GM19240 (cell line): ENCODE data around the gene NUDT15.
"Not testable (repeated sequence)": the region's sequence is repeated elsewhere in the genome, so short reads cannot be mapped to it uniquely, and the experiment has no call there.

ENCODE experiments used
- DNase-seq: peaks from one replicate; pipeline ENCODE4 v3.0.0; 2011; ENCODE audit warnings: low spot score; ENCODE audit not compliant: insufficient read length

The NUDT15 gene

DNA sequence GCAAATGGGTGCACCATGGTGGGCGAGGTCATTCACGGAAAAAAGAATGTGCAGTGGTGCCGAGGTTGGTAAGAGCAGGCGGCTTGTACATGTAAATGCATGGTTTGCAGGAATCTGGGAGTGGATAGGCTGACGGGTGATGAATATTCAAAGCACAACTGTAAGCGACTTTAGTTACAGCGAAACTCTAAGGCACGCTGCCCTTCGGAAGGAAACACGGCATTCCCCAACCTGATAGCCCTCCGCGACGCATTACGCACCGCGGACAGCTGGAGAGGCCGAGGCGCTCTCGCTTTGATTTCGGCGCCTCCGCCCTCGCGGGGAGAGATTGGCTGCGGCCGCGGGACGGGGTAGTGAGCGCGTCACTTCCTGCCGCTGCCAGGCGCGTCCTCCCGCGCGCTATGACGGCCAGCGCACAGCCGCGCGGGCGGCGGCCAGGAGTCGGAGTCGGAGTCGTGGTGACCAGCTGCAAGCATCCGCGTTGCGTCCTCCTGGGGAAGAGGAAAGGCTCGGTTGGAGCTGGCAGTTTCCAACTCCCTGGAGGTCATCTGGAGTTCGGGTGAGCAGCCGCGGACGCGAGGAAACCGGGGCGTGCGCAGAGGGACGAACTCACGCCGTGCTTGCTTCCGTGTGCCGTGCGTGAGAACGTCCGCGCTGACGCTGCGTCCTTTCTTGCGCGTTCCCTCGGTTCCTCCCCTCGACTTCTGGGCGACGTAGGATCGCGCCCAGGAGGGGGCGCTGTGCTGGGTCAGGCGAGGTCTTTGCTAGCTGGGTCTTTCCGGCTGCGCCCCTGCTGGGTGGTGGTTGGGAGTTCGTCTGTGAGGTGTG lies at the start of gene NUDT15:
NUDT15 (plus strand) TSS at position 381 of the 828 bp plus-strand sequence; CDS start at position 402, 21 bp downstream.
- DNase-seq, result peak; percentile 94

DNA sequence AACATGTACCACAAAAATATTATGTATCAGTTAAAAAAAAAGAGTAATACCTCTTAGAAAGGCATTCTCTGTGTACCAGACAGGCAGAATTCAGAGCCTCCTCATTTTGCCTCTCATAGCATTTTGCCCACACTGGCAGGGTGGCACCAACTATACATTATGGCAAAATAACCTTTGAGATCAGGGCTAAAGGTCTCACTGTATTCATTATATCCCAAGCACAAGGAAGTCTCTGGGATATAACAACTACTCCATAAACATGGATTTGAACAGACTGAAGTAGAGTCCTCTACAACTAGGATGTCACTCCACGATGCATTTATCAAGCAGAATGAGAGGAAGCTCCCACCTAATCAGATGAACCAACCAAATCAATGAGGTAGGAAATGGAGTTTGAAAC lies 47.1 kb upstream of the NUDT15 start:
- no peak for DNase-seq

DNA sequence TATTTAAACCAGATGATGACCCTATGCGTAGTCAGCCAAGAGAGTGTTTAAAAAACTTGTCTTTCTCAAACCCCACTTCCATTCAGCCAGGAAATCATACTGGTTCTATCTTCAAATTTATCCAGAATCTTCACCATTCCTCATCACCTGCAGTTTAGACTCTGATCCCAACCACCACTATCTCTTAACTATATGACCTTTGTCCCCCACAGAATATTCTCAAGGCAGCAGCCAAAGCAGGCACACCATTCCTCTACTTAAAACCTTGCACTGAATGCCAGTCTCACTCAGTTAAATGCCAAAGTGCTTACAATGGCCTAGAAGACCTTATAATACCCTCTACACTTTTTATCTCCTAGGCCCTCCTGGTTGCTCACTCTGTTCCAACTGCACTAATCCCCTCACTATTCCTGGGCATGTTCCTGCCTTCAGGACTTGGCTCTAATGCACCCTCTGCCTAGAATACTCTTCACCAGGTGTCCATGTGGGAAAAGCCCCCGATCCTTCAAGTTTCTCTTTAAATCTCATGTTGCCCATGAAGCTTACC lies 46.5 kb upstream of the NUDT15 start:
- no peak for DNase-seq

GRCh38 chr13:47991859-47992258 lies 45.7 kb upstream of the NUDT15 start:
- DNase-seq, result no peak

GRCh38 chr13:47997384-47997783 lies 40.1 kb upstream of the NUDT15 start:
- DNase-seq, result no peak

GRCh38 chr13:47999973-48000372 lies 37.6 kb upstream of the NUDT15 start:
- DNase-seq, result no peak

GRCh38 chr13:48000559-48001113 lies 36.9 kb upstream of the NUDT15 start:
- DNase-seq, result no peak

DNA sequence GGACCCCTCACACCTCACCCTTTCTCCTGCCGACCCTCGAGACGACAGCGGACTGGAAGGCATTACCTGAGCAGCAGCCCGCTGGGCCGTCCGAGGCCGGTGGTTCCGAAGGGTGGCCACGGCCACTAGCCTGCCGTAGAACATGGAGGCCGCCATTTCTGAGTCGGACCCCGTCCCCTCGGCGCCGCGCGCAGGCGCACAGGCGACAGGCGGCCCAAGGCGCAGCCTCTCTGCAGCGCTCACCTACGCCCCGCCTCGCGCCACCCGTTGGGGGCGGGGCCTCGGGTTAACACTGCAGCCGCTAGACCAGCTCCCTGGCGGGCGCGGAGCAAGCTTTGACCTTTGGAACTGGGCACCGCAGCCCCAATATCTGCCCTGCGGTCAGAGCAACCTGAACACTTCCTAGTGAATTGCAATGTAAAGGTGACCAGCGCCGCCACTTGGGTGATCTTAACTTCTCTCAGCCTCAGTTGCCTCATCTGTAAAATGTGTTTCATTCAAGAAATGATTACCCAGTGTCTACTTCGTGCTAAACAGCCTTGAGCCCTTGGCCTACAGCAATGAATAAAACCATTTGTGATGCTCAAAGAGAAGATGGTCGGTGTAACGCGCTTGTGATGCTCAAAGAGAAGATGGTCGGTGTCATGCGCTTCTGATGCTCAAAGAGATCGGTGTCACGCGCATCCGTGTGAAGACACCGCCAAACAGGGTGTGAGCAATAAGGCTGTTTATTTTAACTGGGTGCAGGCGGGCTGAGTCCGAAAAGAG lies 36.2 kb upstream of the NUDT15 start, which contains the start of gene SUCLA2:
SUCLA2 (minus strand) TSS at position 160 of the 768 bp plus-strand sequence; CDS start at position 156, 4 bp downstream.
- DNase-seq, result peak; percentile 95

DNA sequence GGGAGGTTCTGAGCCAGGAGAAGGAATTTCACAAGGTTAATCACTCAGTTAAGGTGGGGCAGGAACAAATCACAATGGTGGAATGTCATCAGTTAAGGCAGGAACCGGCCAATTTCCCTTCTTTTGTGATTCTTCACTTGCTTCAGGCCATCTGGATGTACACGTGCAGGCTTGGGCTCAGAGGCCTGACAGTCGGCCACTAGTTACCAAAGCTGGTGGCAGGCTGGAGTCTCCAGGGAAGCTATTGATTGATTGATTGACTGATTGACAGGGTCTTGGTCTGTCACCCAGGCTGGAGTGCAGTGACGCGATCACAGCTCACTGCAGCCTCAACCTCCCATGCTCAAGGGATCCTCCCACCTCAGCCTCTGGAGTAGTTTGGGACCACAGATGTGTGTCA lies 35.5 kb upstream of the NUDT15 start:
- not testable (repeated sequence) for DNase-seq

DNA sequence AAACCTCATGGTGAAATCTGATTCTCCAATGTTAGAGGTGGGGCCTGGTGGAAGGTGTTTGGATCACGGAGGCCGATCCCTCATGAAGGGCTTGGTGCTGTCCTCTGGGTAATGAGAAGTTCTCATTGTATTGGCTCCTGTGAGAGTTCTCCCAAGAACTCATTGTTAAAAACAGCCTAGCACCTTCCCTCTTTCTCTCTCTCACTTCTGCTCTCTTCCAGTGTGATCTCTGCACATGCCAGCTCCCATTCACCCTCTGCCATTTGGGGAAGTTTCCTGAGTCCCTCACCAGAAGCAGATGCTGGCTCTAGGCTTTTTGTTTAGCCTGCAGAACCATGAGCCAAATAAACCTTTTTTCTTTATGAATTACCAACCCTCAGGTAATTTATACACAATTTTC lies 33.3 kb upstream of the NUDT15 start:
- no peak for DNase-seq

GRCh38 chr13:48006396-48006795 lies 31.1 kb upstream of the NUDT15 start:
- DNase-seq, result no peak

DNA sequence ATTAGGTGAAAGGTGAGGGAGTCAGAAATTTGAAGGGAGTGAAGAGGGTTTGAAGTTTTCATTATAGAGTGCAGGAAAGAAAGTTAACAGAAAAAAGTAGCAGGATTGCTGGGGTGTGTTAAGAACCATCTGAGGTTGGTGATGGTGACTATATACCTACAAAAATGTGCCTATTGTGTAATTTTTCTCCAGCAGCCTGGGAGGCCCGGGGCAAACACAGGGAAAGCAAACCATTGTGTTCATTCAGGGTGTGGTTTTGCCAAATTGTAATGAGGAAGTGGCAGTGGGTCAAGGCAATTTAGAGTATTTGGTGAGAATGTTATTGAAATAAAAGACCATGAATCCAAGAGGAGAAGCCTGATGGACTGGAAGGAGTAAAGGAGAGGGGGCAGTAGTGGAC lies 28.2 kb upstream of the NUDT15 start:
- DNase-seq, result no peak

- DNase-seq, result no peak
Measured at GRCh38 chr13:48010698-48011097, 26.8 kb upstream of the NUDT15 start.

DNA sequence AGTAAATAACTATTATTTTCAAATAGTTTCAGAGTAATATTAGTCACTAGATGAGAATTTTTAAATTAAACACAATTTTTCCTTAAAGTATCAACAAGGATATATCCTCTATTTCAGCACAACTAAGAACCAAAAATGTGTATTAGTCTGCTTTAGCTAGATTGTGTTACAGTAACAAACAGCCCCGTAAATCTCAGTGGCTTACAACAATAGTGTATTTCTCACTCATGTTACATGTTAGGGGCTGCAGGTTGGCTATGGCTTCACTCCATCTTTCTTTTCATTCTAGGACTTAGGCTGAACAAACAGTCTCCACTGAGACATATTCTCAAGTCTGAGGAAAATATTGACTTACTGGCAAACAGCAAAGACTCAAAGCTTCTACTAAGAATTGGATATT lies 24.9 kb upstream of the NUDT15 start:
- DNase-seq, result no peak

- no peak for DNase-seq
Measured at GRCh38 chr13:48014359-48014758, 23.2 kb upstream of the NUDT15 start.

GRCh38 chr13:48018637-48019036 lies 18.9 kb upstream of the NUDT15 start:
- no peak for DNase-seq

GRCh38 chr13:48019796-48020195 lies 17.7 kb upstream of the NUDT15 start:
- no peak for DNase-seq

GRCh38 chr13:48028066-48028465 lies 9.5 kb upstream of the NUDT15 start:
- DNase-seq, result no peak

GRCh38 chr13:48029859-48030258 lies 7.7 kb upstream of the NUDT15 start:
- DNase-seq, result no peak

DNA sequence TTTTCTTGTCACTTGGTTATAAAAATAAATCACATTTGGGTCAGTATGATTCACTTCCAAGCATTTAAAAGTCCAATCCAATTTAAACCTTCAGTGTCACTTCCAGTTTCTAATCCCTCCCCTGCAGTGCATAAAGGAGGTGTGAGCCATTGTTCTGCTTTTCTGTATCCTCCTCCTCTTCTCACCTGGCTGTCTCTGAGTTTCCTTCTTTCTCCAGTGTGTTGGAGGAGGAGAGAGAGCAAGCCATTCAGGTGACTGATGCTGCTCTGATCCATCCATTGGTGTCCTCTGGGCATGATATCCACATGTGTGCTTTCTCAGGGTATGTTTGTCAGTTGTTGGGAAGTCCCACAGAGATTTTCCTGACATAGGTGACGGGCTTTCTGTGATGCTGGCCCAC lies 1.2 kb downstream of the NUDT15 start:
- DNase-seq, result no peak

- no peak for DNase-seq
Measured at GRCh38 chr13:48040049-48040448, 2.5 kb downstream of the NUDT15 start.

DNA sequence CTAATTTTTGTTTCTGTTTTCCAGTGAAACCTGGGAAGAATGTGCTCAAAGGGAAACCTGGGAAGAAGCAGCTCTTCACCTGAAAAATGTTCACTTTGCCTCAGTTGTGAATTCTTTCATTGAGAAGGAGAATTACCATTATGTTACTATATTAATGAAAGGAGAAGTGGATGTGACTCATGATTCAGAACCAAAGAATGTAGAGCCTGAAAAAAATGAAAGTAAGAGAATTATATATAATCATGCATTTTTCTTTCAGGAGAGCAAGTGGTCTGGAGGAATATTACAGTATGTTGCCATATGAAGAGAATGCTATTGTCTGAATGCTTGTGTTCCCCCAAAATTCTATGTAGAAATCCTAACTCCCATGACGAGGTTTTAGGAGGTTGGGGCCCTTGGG lies 3.4 kb downstream of the NUDT15 start:
- DNase-seq, result no peak
